ENCODE measurements around the gene CACNA2D3. TPM values are rescaled to one million over a fixed set of nuclear protein-coding genes. Genes with fewer than 3 reads are reported as not detected.

Gene CACNA2D3
- total and polyA plus RNA-seq, 2 donors from 2014 or later: 5.7 to 11.2 TPM

DNA sequence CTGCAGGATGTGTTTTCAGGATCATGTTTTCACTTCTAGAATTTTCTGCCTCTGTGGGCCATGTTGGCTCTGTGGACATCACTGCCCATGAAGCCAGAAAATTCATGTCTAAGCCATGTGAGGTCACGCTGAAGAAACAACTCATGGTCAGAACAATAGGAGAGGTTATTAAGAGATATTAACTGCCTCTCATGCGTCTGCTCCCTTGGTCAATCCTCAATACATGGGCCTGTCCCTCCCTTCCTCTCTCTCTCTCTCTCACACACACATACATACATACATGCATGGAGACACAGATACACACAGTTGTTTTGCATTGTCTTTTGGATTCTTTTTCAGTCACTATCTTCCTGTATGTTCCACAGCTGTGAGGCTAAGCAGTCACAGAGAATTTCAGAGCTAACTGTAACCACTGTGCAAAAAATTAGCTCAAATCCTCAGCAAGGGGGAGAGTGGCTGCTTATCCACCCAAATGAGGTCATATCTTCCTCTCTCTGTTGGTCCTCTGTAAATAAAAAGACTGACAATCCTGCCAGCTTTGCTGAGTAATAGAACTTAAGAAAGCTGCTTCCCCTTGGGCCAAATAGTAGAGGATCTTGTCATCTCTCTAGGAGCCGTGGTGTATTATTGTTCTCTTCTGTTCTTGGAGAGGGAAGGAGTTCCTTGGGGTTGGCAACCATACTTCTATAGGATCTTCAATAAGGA is 759.9 kb downstream of the CACNA2D3 start:
- no peaks in the 10 kb centered on the region for H3K27me3 ChIP-seq (ENCODE audit: control insufficient read depth, insufficient read depth, low read length)
- no peak overlapping the region for H3K9ac ChIP-seq (ENCODE audit: low read length in 3 of 3)
- H3K9me3 ChIP-seq (ENCODE audit: control insufficient read depth in 2 of 3, insufficient read depth in 1 of 3, low read length in 3 of 3): no peaks in the 10 kb centered on the region
- no peak overlapping the region for H3K4me3 ChIP-seq (ENCODE audit: low read length in 3 of 3)
- no peaks in the 10 kb centered on the region for H3K36me3 ChIP-seq (ENCODE audit: control insufficient read depth in 2 of 3, insufficient read depth in 3 of 3, low read length in 3 of 3)
- no peak for DNase-seq
- H3K4me1 ChIP-seq (ENCODE audit: control insufficient read depth in 2 of 3, insufficient read depth in 2 of 3, low read depth in 1 of 3, low read length in 3 of 3): no peaks in the 10 kb centered on the region
- no peak overlapping the region for H3K27ac ChIP-seq (ENCODE audit: low read depth in 2 of 2, low read length in 2 of 2)
- FAIRE-seq: no peak
- TF ChIP-seq, protein P1, sequence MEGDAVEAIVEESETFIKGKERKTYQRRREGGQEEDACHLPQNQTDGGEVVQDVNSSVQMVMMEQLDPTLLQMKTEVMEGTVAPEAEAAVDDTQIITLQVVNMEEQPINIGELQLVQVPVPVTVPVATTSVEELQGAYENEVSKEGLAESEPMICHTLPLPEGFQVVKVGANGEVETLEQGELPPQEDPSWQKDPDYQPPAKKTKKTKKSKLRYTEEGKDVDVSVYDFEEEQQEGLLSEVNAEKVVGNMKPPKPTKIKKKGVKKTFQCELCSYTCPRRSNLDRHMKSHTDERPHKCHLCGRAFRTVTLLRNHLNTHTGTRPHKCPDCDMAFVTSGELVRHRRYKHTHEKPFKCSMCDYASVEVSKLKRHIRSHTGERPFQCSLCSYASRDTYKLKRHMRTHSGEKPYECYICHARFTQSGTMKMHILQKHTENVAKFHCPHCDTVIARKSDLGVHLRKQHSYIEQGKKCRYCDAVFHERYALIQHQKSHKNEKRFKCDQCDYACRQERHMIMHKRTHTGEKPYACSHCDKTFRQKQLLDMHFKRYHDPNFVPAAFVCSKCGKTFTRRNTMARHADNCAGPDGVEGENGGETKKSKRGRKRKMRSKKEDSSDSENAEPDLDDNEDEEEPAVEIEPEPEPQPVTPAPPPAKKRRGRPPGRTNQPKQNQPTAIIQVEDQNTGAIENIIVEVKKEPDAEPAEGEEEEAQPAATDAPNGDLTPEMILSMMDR (IDR thresholded peaks at IDR 0.05; ENCODE audit: borderline replicate concordance, extremely low read depth, insufficient read depth): no peak
- intact Hi-C loops (cut with DNase I): no loop called here

DNA sequence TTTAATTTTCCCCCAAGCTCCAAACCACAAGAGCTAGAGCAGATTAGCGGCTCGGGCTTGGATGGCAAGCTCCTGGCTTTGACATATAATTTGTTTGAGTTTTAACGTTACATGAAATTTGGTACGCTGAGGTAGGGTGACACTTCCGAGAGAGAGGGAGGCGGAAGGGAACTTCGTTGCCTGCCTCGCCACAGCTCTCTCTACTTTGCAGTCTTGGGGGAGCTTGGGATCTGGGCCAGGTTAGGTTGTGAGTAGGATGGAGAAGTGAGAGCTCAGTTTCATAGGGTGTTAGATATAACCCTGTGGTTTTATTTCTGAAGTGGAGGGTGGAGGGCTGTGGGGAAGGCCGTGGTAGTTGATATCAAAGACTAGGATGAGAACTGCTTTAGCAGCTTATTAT is 765.8 kb downstream of the CACNA2D3 start:
- FAIRE-seq (no peak), DNase-seq (no peak)
- intact Hi-C loops (cut with DNase I): no loop called here
- TF ChIP-seq, protein P1 (IDR thresholded peaks at IDR 0.05; ENCODE audit: borderline replicate concordance, extremely low read depth, insufficient read depth): no peak
- no peaks in the 10 kb centered on the region for H3K36me3 ChIP-seq (ENCODE audit: control insufficient read depth in 2 of 3, insufficient read depth in 3 of 3, low read length in 3 of 3)
- H3K9me3 ChIP-seq (ENCODE audit: control insufficient read depth in 2 of 3, insufficient read depth in 1 of 3, low read length in 3 of 3): no peaks in the 10 kb centered on the region
- H3K27me3 ChIP-seq (ENCODE audit: control insufficient read depth, insufficient read depth, low read length): no peaks in the 10 kb centered on the region
- no peak overlapping the region for H3K9ac ChIP-seq (ENCODE audit: low read length in 3 of 3)
- peaks cover 0 to 12% (median 3%) of the 10 kb centered on the region in 3 donors for H3K4me1 ChIP-seq (ENCODE audit: control insufficient read depth in 2 of 3, insufficient read depth in 2 of 3, low read depth in 1 of 3, low read length in 3 of 3)
- H3K27ac ChIP-seq (ENCODE audit: low read depth in 2 of 2, low read length in 2 of 2): no peak overlapping the region
- no peak overlapping the region for H3K4me3 ChIP-seq (ENCODE audit: low read length in 3 of 3)

DNA sequence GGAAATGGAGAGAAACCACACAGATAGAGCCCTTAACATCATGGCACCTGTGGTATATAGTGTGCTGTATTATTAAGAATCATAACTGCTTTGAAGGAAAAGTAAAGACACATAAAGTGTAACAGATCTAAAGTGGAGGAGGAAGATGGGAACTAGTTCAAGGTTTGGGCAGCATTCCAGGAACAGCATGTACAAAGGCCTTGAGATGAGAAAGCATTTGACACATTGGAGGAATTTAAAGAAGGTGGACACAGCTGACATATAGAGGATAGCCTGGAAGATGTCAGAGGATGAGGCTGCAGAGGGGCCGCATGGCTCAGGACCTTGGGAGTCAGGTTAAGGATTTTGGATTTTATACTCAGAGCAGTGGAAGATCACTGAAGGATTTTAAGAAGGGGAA is 766.5 kb downstream of the CACNA2D3 start:
- intact Hi-C loops (cut with DNase I): no loop called here
- TF ChIP-seq, protein P1 (IDR thresholded peaks at IDR 0.05; ENCODE audit: borderline replicate concordance, extremely low read depth, insufficient read depth): no peak
- DNase-seq (no peak), FAIRE-seq (no peak)
- Histone ChIP-seq H3K9me3 (ENCODE audit: control insufficient read depth in 2 of 3, insufficient read depth in 1 of 3, low read length in 3 of 3) (no peaks in the 10 kb centered on the region), H3K27me3 (ENCODE audit: control insufficient read depth, insufficient read depth, low read length) (no peaks in the 10 kb centered on the region), H3K4me3 (ENCODE audit: low read length in 3 of 3) (no peak overlapping the region), H3K9ac (ENCODE audit: low read length in 3 of 3) (no peak overlapping the region), H3K36me3 (ENCODE audit: control insufficient read depth in 2 of 3, insufficient read depth in 3 of 3, low read length in 3 of 3) (no peaks in the 10 kb centered on the region), H3K4me1 (ENCODE audit: control insufficient read depth in 2 of 3, insufficient read depth in 2 of 3, low read depth in 1 of 3, low read length in 3 of 3) (peaks cover 0 to 12% (median 3%) of the 10 kb centered on the region in 3 donors), H3K27ac (ENCODE audit: low read depth in 2 of 2, low read length in 2 of 2) (no peak overlapping the region)

All from kidney (tissue), 14 donors.